ENCODE measurements around the gene MAMDC4. TPM values are rescaled to one million over a fixed set of nuclear protein-coding genes. Genes with fewer than 3 reads are reported as not detected.

MAMDC4 gene
- total and polyA plus RNA-seq, 2 of the 13 experiments (the other 11 are each of a cell fraction or from before 2014, with no cell fraction given), result 6.0 to 6.8 TPM

- no peaks in the 10 kb centered on the region for H3K9me3 ChIP-seq (ENCODE audit: low read length)
- peaks cover 67% of the 10 kb centered on the region for H3K79me2 ChIP-seq (ENCODE audit: insufficient read depth, low read length)
- peak overlapping the region; percentile 88 for H3K4me2 ChIP-seq (ENCODE audit: low read depth, low read length)
- in situ Hi-C loops (cut with HindIII; ENCODE audit: extremely low pct_ligation_motif_present, low pct_unique_long_range_greater_than_20kb), result no loop called here
- ATAC-seq (no peak), DNase-seq (ENCODE audit: low spot score) (no peak), FAIRE-seq (no peak)
- peaks cover 68% of the 10 kb centered on the region for H3K4me1 ChIP-seq (ENCODE audit: insufficient read depth, low read length)
- H2AFZ ChIP-seq (ENCODE audit: low read length), result no peak overlapping the region
- peaks cover 2 to 14% of the 10 kb centered on the region in 2 experiments; a peak in 4 of 5 replicates for H3K36me3 ChIP-seq (replicated peaks in 1 of 2; ENCODE audit: control insufficient read depth in 1 of 2, insufficient read depth in 2 of 2, low read length in 2 of 2)
- peak overlapping the region; percentile 71 for H3K27ac ChIP-seq (ENCODE audit: extremely low read length, insufficient read depth, low read length)
- H3K27me3 ChIP-seq (ENCODE audit: control insufficient read depth in 1 of 2, insufficient read depth in 2 of 2, low read length in 2 of 2), result no peaks in the 10 kb centered on the region
- no peaks in the 10 kb centered on the region; the same call in 1 of the 2 replicates for H4K20me1 ChIP-seq (ENCODE audit: insufficient read depth, low read length)
- POLR2A ChIA-PET, result interaction anchor here (0.6 to 5.0 kb wide), 9 partner anchors 8 to 128 kb away, joined by 3 to 35 read pairs (median 7); partner anchors contain the start of genes TMEM141 and TRAF2
- BruUV-seq (replicated peaks), result no TSS peak
- peak overlapping the region; percentile 88 to 96 (median 92) for H3K4me3 ChIP-seq (replicated peaks in 1 of 3; ENCODE audit: insufficient read depth in 1 of 3, low read depth in 2 of 3, low read length in 3 of 3)
- peak overlapping the region; percentile 86 for H3K9ac ChIP-seq (ENCODE audit: insufficient read depth, low read depth, low read length)
- CTCF ChIA-PET (ENCODE audit: low intra/inter-chr PET ratio, low total read pairs), result interaction anchor here (1.0 kb wide), 1 partner anchor 16 kb away, joined by 4 read pairs; no protein-coding TSS in a partner anchor
- intact Hi-C loops (cut with micrococcal nuclease; ENCODE audit: unreplicated experiment), result no loop called here
- no CpG with 5 or more reads among the region's 93 CpGs for WGBS (ENCODE audit: low lambda C conversion rate)
- no peak for TF ChIP-seq POLR2AphosphoS2 (IDR thresholded peaks at IDR 0.05; ENCODE audit: low read depth, low read length)
- 0 out of 2 replicates have a peak, but pooled peaks have one; percentile 27 for TF ChIP-seq CSRNP2 (CRISPR knock-in tag; conservative IDR thresholded peaks at IDR 0.05; ENCODE audit: low read depth)
- TF ChIP-seq ZNF777 (CRISPR knock-in tag; IDR thresholded peaks at IDR 0.05), result peak; percentile 34
- TF ChIP-seq PLSCR1 (CRISPR knock-in tag; IDR thresholded peaks at IDR 0.05; ENCODE audit: borderline replicate concordance), result peak; percentile 26; the same call in 1 of the 2 replicates
- 0 out of 2 replicates have a peak, but pooled peaks have one; percentile 7 for TF ChIP-seq ZNF616 (CRISPR knock-in tag; IDR thresholded peaks at IDR 0.05; ENCODE audit: low read depth)
- TF ChIP-seq MYC (CRISPR knock-in tag; IDR thresholded peaks at IDR 0.05; ENCODE audit: borderline replicate concordance), result 0 out of 2 replicates have a peak, but pooled peaks have one; percentile 5
- 0 out of 2 replicates have a peak, but pooled peaks have one; percentile 18 for TF ChIP-seq ZNF563 (CRISPR knock-in tag; IDR thresholded peaks at IDR 0.05)
- no peak for TF ChIP-seq ZNF44 (CRISPR knock-in tag; IDR thresholded peaks at IDR 0.05)
- TF ChIP-seq ZHX2 (IDR thresholded peaks at IDR 0.05; ENCODE audit: low read depth), result no peak; the same call in 1 of the 2 replicates
- TF ChIP-seq ZHX2 (CRISPR knock-in tag; IDR thresholded peaks at IDR 0.05; ENCODE audit: borderline replicate concordance), result 0 out of 2 replicates have a peak, but pooled peaks have one; percentile 22
- no peak for TF ChIP-seq ZNF326 (CRISPR knock-in tag; IDR thresholded peaks at IDR 0.05; ENCODE audit: borderline replicate concordance)
- TF ChIP-seq ZNF446 (CRISPR knock-in tag; IDR thresholded peaks at IDR 0.05), result peak; percentile 11; the same call in 1 of the 2 replicates
- peak; percentile 52 for TF ChIP-seq POLR2G (IDR thresholded peaks at IDR 0.05; ENCODE audit: low read depth, low read length)
- TF ChIP-seq TSC22D2 (CRISPR knock-in tag; IDR thresholded peaks at IDR 0.05; ENCODE audit: borderline replicate concordance), result no peak
- peak; percentile 24; the same call in 1 of the 2 replicates for TF ChIP-seq ZNF558 (CRISPR knock-in tag; IDR thresholded peaks at IDR 0.05; ENCODE audit: borderline replicate concordance)
These were observed 43.9 kb upstream of the MAMDC4 start for GRCh38 chr9:136808075-136808805.
